HTR-8/SVneo (cell line): ENCODE results near the gene SQSTM1.
"Not testable (repeated sequence)": the region's sequence is repeated elsewhere in the genome, so short reads cannot be mapped to it uniquely, and the experiment has no call there.

Experiments
- DNase-seq: peaks from one replicate; pipeline ENCODE4 v3.0.0; 2011; ENCODE audit warnings: low spot score, mixed read lengths; ENCODE audit not compliant: insufficient read length
- FAIRE-seq: peaks from 2 replicates; lab custom pipeline; 2011; peaks lifted over from hg19 to GRCh38; lab: Jason Lieb, UNC

The SQSTM1 gene

GRCh38 chr5:179822444-179822990 is 1.8 kb downstream of the SQSTM1 start:
- FAIRE-seq = no peak
- DNase-seq = no peak

GRCh38 chr5:179823937-179824744 is 3.4 kb downstream of the SQSTM1 start:
- DNase-seq = no peak
- FAIRE-seq = no peak

- no peak for DNase-seq
- FAIRE-seq = no peak
Observed at GRCh38 chr5:179824745-179825112, 4.0 kb downstream of the SQSTM1 start.

- no peak for DNase-seq
Observed at GRCh38 chr5:179825655-179826182, 5.0 kb downstream of the SQSTM1 start.

GRCh38 chr5:179827680-179828079 is 7.0 kb downstream of the SQSTM1 start:
- FAIRE-seq (no peak), DNase-seq (no peak)

More at GRCh38 chr5:179825655-179826182, 5.0 kb downstream of the SQSTM1 start:
- no peak for FAIRE-seq

GRCh38 chr5:179828756-179829421 is 8.2 kb downstream of the SQSTM1 start:
- DNase-seq = no peak
- FAIRE-seq = no peak

- FAIRE-seq = no peak
- no peak for DNase-seq
Observed at GRCh38 chr5:179829732-179830435, 9.2 kb downstream of the SQSTM1 start.

GRCh38 chr5:179830818-179831468 is 10.2 kb downstream of the SQSTM1 start:
- DNase-seq (no peak), FAIRE-seq (no peak)

GRCh38 chr5:179832039-179832745 is 11.5 kb downstream of the SQSTM1 start:
- no peak for FAIRE-seq
- no peak for DNase-seq

- DNase-seq (no peak), FAIRE-seq (no peak)
Observed at GRCh38 chr5:179833056-179833708, 12.5 kb downstream of the SQSTM1 start.

GRCh38 chr5:179833709-179834070 is 13.0 kb downstream of the SQSTM1 start:
- DNase-seq = no peak
- FAIRE-seq = no peak

GRCh38 chr5:179834120-179834519 is 13.4 kb downstream of the SQSTM1 start:
- FAIRE-seq = no peak
- no peak for DNase-seq

GRCh38 chr5:179834871-179835270 is 14.2 kb downstream of the SQSTM1 start:
- not testable (repeated sequence) for DNase-seq, FAIRE-seq

GRCh38 chr5:179836225-179837019 is 15.7 kb downstream of the SQSTM1 start:
- FAIRE-seq = no peak
- DNase-seq = no peak

GRCh38 chr5:179837076-179838011 is 16.6 kb downstream of the SQSTM1 start:
- no peak for FAIRE-seq
- no peak for DNase-seq

- DNase-seq (no peak), FAIRE-seq (no peak)
Observed at GRCh38 chr5:179839328-179840256, 18.9 kb downstream of the SQSTM1 start.
